ENCODE measurements around the gene PRLH.
"Not testable (repeated sequence)": the region's sequence is repeated elsewhere in the genome, so short reads cannot be mapped to it uniquely, and the experiment has no call there.

Gene PRLH

GRCh38 chr2:237602409-237602808, 36.0 kb downstream of the PRLH start:
- no peak for DNase-seq (ENCODE audit: low spot score)

DNA sequence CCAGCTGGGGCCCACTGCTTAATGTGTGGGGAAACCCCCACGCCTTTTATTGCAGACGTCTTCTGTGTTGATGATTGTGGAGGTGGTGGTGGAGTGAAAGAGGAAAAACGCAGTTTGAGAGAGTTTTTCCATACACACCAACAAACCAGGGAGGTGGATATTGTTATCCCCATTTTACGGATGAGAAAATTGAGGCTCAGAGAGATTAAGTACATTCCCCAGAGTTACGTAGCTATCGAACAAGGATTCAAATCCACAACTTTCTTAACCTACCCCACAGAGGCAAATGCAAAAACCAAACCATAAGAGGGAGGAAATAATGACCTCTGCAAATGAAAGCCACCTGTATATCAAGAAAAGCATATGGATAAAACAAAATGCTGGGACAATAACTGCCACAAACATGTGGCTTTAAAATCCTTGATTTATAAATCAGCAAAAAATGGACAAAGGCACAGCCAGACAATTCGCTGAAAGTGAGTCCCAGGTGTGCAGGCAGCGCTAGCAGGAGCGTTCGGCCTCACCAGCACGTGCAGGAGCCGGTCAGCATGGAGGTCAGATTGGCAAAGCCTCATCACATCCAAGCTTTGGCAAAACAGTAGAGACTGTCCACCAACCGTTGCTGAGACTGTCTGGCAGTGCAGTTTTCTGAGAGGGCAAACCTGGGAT, 36.8 kb downstream of the PRLH start:
- no peak for DNase-seq (ENCODE audit: low spot score)

GRCh38 chr2:237603718-237604362, 37.5 kb downstream of the PRLH start:
- peak; percentile 65 for DNase-seq (ENCODE audit: low spot score)

- no peak for DNase-seq (ENCODE audit: low spot score)
These were observed 38.0 kb downstream of the PRLH start for GRCh38 chr2:237604391-237604790.

- peak; percentile 60 for DNase-seq (ENCODE audit: low spot score)
These were observed 38.6 kb downstream of the PRLH start for GRCh38 chr2:237604960-237605359.

GRCh38 chr2:237606522-237606921, 40.1 kb downstream of the PRLH start:
- DNase-seq (ENCODE audit: low spot score), result not testable (repeated sequence)

- DNase-seq (ENCODE audit: low spot score), result no peak
These were observed 46.4 kb downstream of the PRLH start for GRCh38 chr2:237612527-237613357.

DNA sequence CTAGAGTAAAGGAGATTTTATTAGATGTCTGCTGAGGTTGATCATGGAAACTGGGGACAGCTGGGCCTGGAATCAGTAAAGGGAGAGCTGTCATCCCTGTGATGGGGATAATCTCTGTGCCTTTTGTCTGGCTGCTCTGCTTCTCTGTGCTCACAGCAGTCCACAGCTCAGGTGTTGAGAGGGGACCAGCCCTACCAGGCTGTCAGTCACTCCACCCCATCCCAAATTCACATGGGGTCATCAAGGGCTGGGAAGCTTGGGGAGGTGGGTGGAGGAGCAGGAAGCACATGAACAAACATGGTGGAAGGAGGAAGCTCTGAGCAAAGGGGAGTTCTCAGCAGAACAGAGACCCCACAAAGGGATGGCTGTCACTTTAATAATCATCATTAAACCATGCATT, 47.3 kb downstream of the PRLH start:
- DNase-seq (ENCODE audit: low spot score), result no peak

DNA sequence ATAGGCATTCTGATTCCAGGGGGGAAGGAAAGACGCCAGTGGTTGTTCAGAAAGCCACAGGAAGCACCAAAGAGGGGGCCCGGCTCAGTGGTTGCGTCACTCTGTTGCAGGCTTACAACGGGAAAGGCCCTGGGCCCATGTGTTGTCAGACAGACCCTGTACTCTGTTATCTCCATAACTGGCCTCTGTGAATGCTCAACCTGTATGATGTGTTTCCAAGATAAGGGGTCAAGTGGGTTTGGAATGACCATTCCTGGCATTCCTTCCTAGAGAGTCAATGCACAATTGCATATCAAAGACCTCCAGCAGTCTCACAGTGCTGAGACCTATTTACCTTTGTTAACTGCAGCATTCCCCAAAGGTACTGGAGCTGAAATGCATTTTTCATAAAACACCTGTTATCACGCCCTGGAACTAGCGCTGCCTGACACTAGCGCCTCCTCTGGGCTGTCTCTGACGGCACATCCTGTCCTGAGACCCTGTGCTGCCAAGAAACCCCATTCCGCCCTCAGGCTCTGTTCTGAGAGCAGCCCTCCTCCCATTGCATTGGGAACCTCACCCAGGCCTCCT, 47.9 kb downstream of the PRLH start:
- DNase-seq (ENCODE audit: low spot score), result no peak

GRCh38 chr2:237615631-237616249, 49.4 kb downstream of the PRLH start:
- no peak for DNase-seq (ENCODE audit: low spot score)

DNA sequence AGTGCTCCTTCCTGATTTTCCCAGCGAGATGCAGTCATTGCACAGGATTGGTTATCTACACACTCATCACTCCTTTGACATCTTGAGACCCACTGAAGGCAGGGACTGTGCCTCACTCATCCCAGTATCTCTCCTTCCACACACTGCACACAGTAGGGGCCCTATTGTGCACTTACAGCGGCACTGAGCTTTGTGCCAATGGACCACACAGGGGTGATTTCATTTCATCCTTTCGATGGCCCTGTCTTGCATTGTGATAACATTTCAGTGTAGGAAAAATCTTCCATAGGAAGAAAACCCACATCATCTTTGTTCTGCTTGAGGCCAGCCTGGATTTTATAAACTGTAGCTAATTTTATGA, 50.0 kb downstream of the PRLH start:
- DNase-seq (ENCODE audit: low spot score), result no peak
